ENCODE data around the gene CYP11A1.

CYP11A1 gene

DNA sequence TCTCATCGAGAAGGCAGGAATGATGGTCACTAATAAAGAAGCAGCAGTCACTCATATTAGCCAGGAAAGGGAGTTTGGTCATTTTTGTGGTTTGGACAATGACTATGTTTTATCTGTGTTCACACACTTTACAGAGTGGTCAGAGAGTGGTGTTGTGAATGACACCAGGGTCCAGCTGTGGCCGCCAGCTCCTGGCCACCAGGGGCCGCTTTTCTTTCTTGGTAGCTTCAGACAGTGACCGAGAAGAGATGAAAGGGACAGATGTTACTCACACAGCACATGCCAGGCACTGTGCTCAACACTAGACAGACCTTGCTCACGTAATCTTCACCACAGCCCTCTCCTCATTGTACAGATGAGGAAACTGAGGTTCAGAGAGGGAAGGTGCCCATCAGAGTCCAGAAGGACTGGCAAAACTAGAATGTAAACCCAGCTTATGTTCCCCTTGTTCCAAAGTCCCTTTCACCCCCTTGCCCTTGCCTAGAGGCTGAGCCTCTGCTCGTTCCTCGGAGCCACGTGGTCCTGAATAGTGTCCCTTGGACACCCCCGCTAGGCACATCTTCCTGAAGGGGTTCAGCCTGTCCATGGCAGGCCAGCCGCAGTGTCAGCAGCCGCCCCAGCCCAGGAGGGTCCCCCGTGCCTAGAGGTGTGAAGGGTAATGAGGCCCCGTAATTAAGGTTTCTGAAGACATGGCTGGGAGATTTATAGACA lies 55.6 kb downstream of the CYP11A1 start:
- no peak overlapping the region for H3K27ac ChIP-seq
- TF ChIP-seq, protein P1, sequence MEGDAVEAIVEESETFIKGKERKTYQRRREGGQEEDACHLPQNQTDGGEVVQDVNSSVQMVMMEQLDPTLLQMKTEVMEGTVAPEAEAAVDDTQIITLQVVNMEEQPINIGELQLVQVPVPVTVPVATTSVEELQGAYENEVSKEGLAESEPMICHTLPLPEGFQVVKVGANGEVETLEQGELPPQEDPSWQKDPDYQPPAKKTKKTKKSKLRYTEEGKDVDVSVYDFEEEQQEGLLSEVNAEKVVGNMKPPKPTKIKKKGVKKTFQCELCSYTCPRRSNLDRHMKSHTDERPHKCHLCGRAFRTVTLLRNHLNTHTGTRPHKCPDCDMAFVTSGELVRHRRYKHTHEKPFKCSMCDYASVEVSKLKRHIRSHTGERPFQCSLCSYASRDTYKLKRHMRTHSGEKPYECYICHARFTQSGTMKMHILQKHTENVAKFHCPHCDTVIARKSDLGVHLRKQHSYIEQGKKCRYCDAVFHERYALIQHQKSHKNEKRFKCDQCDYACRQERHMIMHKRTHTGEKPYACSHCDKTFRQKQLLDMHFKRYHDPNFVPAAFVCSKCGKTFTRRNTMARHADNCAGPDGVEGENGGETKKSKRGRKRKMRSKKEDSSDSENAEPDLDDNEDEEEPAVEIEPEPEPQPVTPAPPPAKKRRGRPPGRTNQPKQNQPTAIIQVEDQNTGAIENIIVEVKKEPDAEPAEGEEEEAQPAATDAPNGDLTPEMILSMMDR (IDR thresholded peaks at IDR 0.05) = peak; percentile 19
- no peaks in the 10 kb centered on the region for H3K9me3 ChIP-seq (ENCODE audit: control insufficient read depth, low read length)

DNA sequence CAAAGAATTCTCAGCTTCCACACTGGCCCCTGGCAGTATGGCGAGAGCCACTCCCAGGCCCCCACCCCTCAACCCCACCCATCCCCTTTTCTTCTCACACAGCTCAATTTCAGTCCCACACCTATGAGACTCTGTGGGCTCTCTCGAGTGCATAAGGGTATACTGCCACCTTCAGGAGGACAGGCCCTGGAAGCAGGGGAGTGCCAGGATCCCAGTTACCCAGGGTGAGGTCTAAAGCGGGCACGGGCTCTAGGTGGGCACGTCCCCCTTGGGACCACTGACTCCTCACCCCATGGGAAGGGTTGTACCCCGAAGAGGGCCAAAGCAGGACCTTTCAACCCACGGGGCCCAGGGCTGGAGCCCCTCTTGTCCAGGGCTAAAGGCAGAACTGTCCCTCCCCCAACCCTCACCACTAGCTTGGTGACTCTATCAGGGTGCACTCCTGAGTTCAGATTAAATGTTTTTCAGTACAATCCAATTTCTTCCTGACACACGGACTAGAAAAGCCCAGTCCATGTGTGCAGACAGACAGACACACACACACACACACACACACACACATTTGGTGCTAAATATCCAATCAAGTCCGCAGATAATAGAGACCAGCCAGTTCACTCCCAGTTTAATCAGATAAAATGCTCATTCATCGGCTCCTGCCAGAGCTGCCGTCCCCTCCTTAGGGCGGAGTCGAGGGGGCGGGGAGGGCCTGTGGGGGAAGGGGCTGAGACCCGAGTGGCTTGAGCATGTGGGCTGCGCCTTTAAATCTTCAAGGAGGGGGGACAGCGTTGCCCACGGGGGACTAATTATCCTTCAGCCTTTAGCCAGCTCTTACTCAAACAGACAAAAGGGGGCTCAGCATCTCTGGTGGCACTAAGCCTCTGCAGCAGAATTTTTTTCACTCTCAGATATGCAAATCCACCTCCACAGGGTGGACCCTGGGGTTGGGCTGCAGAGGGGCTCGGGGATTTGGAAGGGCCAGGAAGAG lies 59.3 kb downstream of the CYP11A1 start:
- H3K27ac ChIP-seq = no peak overlapping the region
- no peaks in the 10 kb centered on the region for H3K79me2 ChIP-seq
- no peak overlapping the region for H3K4me3 ChIP-seq (ENCODE audit: low read depth, low read length)
- no peak overlapping the region for H3K4me2 ChIP-seq (ENCODE audit: low read length)
- no peaks in the 10 kb centered on the region for H3K27me3 ChIP-seq (ENCODE audit: control insufficient read depth, insufficient read depth, low read length)
- no peak overlapping the region for H2AFZ ChIP-seq
- H3K9me3 ChIP-seq (ENCODE audit: control insufficient read depth, low read length) = no peaks in the 10 kb centered on the region
- H3K9ac ChIP-seq = no peak overlapping the region
- no peaks in the 10 kb centered on the region for H3K4me1 ChIP-seq
- TF ChIP-seq, protein P1 (IDR thresholded peaks at IDR 0.05) = peak; percentile 55
- H3K36me3 ChIP-seq (ENCODE audit: control insufficient read depth, insufficient read depth, low read length) = no peaks in the 10 kb centered on the region

More for the DNA sequence above, 55.6 kb downstream of the CYP11A1 start:
- Histone ChIP-seq H3K36me3 (ENCODE audit: control insufficient read depth, insufficient read depth, low read length) (no peaks in the 10 kb centered on the region), H3K4me3 (ENCODE audit: low read depth, low read length) (no peak overlapping the region), H2AFZ (no peak overlapping the region), H3K4me2 (ENCODE audit: low read length) (no peak overlapping the region), H3K4me1 (no peaks in the 10 kb centered on the region), H3K79me2 (no peaks in the 10 kb centered on the region), H3K9ac (no peak overlapping the region), H3K27me3 (ENCODE audit: control insufficient read depth, insufficient read depth, low read length) (no peaks in the 10 kb centered on the region)

DNA sequence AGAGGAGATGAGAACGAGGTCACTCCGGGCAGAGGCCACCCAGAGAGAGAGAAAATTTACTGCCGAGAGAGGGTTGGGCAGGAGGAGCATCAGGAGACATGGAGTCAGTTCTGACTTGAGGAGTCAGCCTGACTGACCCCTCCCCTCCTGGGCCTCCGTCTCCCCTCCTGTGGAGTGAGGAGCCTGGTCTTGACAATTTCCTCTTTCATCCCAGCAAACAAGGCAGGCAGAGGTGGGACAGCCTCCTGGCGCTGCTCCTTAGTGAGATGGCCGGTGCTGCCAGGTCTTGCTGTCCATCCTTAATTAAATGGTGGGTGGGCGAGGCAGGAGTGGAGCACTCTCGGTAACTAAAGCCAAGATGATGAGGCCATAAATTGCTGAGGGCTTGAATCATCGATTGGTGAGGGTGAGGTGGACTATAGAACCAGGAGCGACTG lies 60.6 kb downstream of the CYP11A1 start:
- TF ChIP-seq, protein P1 (IDR thresholded peaks at IDR 0.05) = no peak
- no peaks in the 10 kb centered on the region for H3K27me3 ChIP-seq (ENCODE audit: control insufficient read depth, insufficient read depth, low read length)

DNA sequence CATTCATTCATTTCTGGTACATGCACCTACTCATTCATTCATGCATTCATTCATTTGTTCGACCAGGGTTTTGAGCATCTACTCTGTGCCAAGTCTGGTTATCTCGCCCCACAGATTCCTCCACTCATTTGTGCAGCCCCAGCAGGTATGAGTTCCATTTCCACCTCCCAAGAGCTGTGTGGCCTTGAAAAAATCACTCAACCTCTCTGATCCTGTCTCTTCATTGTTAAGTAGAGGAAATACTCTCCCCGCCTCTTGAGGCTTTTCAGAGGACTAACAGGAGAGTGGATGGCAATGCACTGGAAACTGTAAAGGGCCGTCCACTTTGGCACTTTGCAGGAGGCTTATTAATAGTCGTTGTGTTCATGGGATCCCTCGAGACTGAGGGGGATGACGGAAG lies 61.8 kb downstream of the CYP11A1 start:
- TF ChIP-seq, protein P1 (IDR thresholded peaks at IDR 0.05) = no peak
- H3K9ac ChIP-seq = no peak overlapping the region
- no peaks in the 10 kb centered on the region for H3K4me1 ChIP-seq
- no peak overlapping the region for H3K27ac ChIP-seq
- no peak overlapping the region for H2AFZ ChIP-seq
- H3K9me3 ChIP-seq (ENCODE audit: control insufficient read depth, low read length) = no peaks in the 10 kb centered on the region
- H3K27me3 ChIP-seq (ENCODE audit: control insufficient read depth, insufficient read depth, low read length) = no peaks in the 10 kb centered on the region
- no peak overlapping the region for H3K4me3 ChIP-seq (ENCODE audit: low read depth, low read length)
- H3K4me2 ChIP-seq (ENCODE audit: low read length) = no peak overlapping the region
- H3K79me2 ChIP-seq = no peaks in the 10 kb centered on the region
- H3K36me3 ChIP-seq (ENCODE audit: control insufficient read depth, insufficient read depth, low read length) = no peaks in the 10 kb centered on the region

More for the DNA sequence above, 60.6 kb downstream of the CYP11A1 start:
- H3K4me1 ChIP-seq = no peaks in the 10 kb centered on the region
- H2AFZ ChIP-seq = no peak overlapping the region
- no peaks in the 10 kb centered on the region for H3K36me3 ChIP-seq (ENCODE audit: control insufficient read depth, insufficient read depth, low read length)
- H3K27ac ChIP-seq = no peak overlapping the region
- H3K79me2 ChIP-seq = no peaks in the 10 kb centered on the region
- no peaks in the 10 kb centered on the region for H3K9me3 ChIP-seq (ENCODE audit: control insufficient read depth, low read length)
- H3K4me2 ChIP-seq (ENCODE audit: low read length) = no peak overlapping the region
- no peak overlapping the region for H3K9ac ChIP-seq
- no peak overlapping the region for H3K4me3 ChIP-seq (ENCODE audit: low read depth, low read length)
